Natural killer cell (primary cell): ENCODE results near the gene ATP12A. TPM values are rescaled to one million over a fixed set of nuclear protein-coding genes. Genes with fewer than 3 reads are reported as not detected.

Experiments
- ATAC-seq, 3 donors: fragments of 150-1000 bp in 2 of 3; fragments of 200-7000 bp in 1 of 3; cut with Tn5 transposase; 1 replicate in 1 of 3; 2 replicates in 2 of 3; pipeline ENCODE4 v1.10.0; 2021; ENCODE audit warnings: mild to moderate bottlenecking in 2 of 3, moderate library complexity in 2 of 3
- DNase-seq, 2 donors: peaks; one replicate each; pipeline versions ENCODE4 v3.0.0 to v3.0.0-alpha.2; 2013 to 2021; ENCODE audit warnings: mixed read lengths in 1 of 2
- H3K27ac ChIP-seq: one replicate; pipeline ENCODE4 v1.5.1; 2013; ENCODE audit warnings: mild to moderate bottlenecking, low read length
- H3K27me3 ChIP-seq: one replicate; pipeline ENCODE4 v1.6.1; 2013; ENCODE audit warnings: low read length; ENCODE audit not compliant: control insufficient read depth, insufficient read depth
- H3K36me3 ChIP-seq: one replicate; pipeline ENCODE4 v1.6.1; 2013; ENCODE audit warnings: low read length; ENCODE audit not compliant: control insufficient read depth, insufficient read depth
- H3K4me1 ChIP-seq: one replicate; pipeline ENCODE4 v1.6.1; 2013; ENCODE audit warnings: low read length; ENCODE audit not compliant: control insufficient read depth, insufficient read depth
- H3K4me3 ChIP-seq: one replicate; pipeline ENCODE4 v1.5.1; 2013; ENCODE audit warnings: low read length
- H3K9me3 ChIP-seq: one replicate; pipeline ENCODE4 v1.6.1; 2013; ENCODE audit warnings: low read length; ENCODE audit not compliant: control insufficient read depth, insufficient read depth
- H3K27ac Mint-ChIP-seq, 2 donors: one replicate each; pipeline ENCODE4 v1.8.0; 2022; ENCODE audit warnings: mild to moderate bottlenecking in 2 of 2, mixed read lengths in 2 of 2, moderate library complexity in 1 of 2
- H3K27me3 Mint-ChIP-seq, 2 donors: one replicate each; pipeline ENCODE4 v1.8.0; 2022; ENCODE audit warnings: low read depth in 2 of 2, mixed read lengths in 2 of 2
- H3K36me3 Mint-ChIP-seq: one replicate; pipeline ENCODE4 v1.8.0; 2022; ENCODE audit warnings: mixed read lengths
- H3K4me1 Mint-ChIP-seq, 2 donors: one replicate each; pipeline ENCODE4 v1.8.0; 2022; ENCODE audit warnings: mixed read lengths in 2 of 2
- H3K4me3 Mint-ChIP-seq: one replicate; pipeline ENCODE4 v1.8.0; 2022; ENCODE audit warnings: mild to moderate bottlenecking, moderate library complexity, mixed read lengths
- H3K9me3 Mint-ChIP-seq, 2 donors: one replicate each; pipeline ENCODE4 v1.8.0; 2022; ENCODE audit warnings: mixed read lengths in 2 of 2
- CTCF ChIP-seq: fragments of 200-600 bp; IDR thresholded peaks from one replicate; pipeline ENCODE4 v1.8.0; 2022; ENCODE audit warnings: antibody characterized with exemption
- WGBS: methylation state at CpG from one replicate; pipeline ENCODE4 v1.1.7; 2013; ENCODE audit warnings: missing lambda C conversion rate; ENCODE audit not compliant: insufficient coverage; 5-methylcytosine and 5-hydroxymethylcytosine counted together
- intact Hi-C: fragments of 100-400 bp; cut with micrococcal nuclease; formaldehyde crosslinking; loops from one replicate; pipeline ENCODE4 v1.14.2; 2022
- total RNA-seq, 4 donors: library from RNA; stranded (reverse); fragments of 120-200 nt in 1 of 4; gene quantifications; one replicate each; pipeline versions ENCODE4 v1.2.3 to v1.2.4, GENCODE V29; 2013 to 2022

Gene ATP12A
- total RNA-seq, 3 donors from 2014 or later (not counting 1 experiment from before 2014, with no cell fraction given) = not detected

- Histone ChIP-seq H3K36me3 (no peaks in the 10 kb centered on the region), H3K27me3 (peaks cover 7% of the 10 kb centered on the region), H3K4me1 (peaks cover 14% of the 10 kb centered on the region), H3K9me3 (no peaks in the 10 kb centered on the region), H3K4me3 (no peak overlapping the region), H3K27ac (no peak overlapping the region)
- DNase-seq (no peak), ATAC-seq (no peak)
- TF ChIP-seq CTCF = no peak
- WGBS = 2% methylated on average over 70 of the region's 70 CpGs
- no peak overlapping the region for H3K4me3 Mint-ChIP-seq
- H3K36me3 Mint-ChIP-seq = no peaks in the 10 kb centered on the region
- peaks cover 0 to 6% of the 10 kb centered on the region in 2 donors for H3K4me1 Mint-ChIP-seq
- peaks cover 35 to 45% of the 10 kb centered on the region in 2 donors for H3K27me3 Mint-ChIP-seq
- intact Hi-C loops = no loop called here
- no peaks in the 10 kb centered on the region for H3K9me3 Mint-ChIP-seq
- H3K27ac Mint-ChIP-seq = no peak overlapping the region
Observed at GRCh38 chr13:24745861-24746617, 65.8 kb downstream of the ATP12A start.

- H3K36me3 ChIP-seq = no peaks in the 10 kb centered on the region
- intact Hi-C loops = no loop called here
- H3K4me1 ChIP-seq = peaks cover 14% of the 10 kb centered on the region
- H3K27ac Mint-ChIP-seq = no peak overlapping the region
- no peaks in the 10 kb centered on the region for H3K9me3 ChIP-seq
- TF ChIP-seq CTCF = no peak
- DNase-seq = no peak
- no peak overlapping the region for H3K4me3 ChIP-seq
- H3K27ac ChIP-seq = no peak overlapping the region
- WGBS = 1% methylated on average over 56 of the region's 56 CpGs
- no peaks in the 10 kb centered on the region for H3K36me3 Mint-ChIP-seq
- no peak overlapping the region for H3K4me3 Mint-ChIP-seq
- peaks cover 7% of the 10 kb centered on the region for H3K27me3 ChIP-seq
- H3K27me3 Mint-ChIP-seq = peaks cover 38 to 52% of the 10 kb centered on the region in 2 donors
- H3K9me3 Mint-ChIP-seq = no peaks in the 10 kb centered on the region
- peaks cover 0 to 6% of the 10 kb centered on the region in 2 donors for H3K4me1 Mint-ChIP-seq
- ATAC-seq = no peak
Observed at GRCh38 chr13:24746618-24747247, 66.5 kb downstream of the ATP12A start.

- Mint-ChIP-seq H3K4me1 (peaks cover 0 to 6% of the 10 kb centered on the region in 2 donors), H3K4me3 (peak overlapping the region; percentile 9), H3K27ac (no peak overlapping the region), H3K27me3 (peaks cover 38 to 57% of the 10 kb centered on the region in 2 donors), H3K9me3 (no peaks in the 10 kb centered on the region), H3K36me3 (no peaks in the 10 kb centered on the region)
- no peak for TF ChIP-seq CTCF
- 1% methylated on average over 61 of the region's 61 CpGs for WGBS
- intact Hi-C loops = no loop called here
- H3K9me3 ChIP-seq = no peaks in the 10 kb centered on the region
- no peak overlapping the region for H3K4me3 ChIP-seq
- H3K27ac ChIP-seq = no peak overlapping the region
- no peak for ATAC-seq
- H3K36me3 ChIP-seq = no peaks in the 10 kb centered on the region
- H3K27me3 ChIP-seq = peaks cover 7% of the 10 kb centered on the region
- DNase-seq = no peak
- H3K4me1 ChIP-seq = peaks cover 14% of the 10 kb centered on the region
Observed at GRCh38 chr13:24747248-24748060, 67.2 kb downstream of the ATP12A start.
